ENCODE results near the gene PTPN5. TPM values are rescaled to one million over a fixed set of nuclear protein-coding genes. Genes with fewer than 3 reads are reported as not detected.

Gene PTPN5
- total RNA-seq, 1 donor: not detected

- H3K27ac ChIP-seq (ENCODE audit: low read depth, low read length): no peak overlapping the region
- H3K79me2 ChIP-seq (ENCODE audit: insufficient read depth, low read length): no peaks in the 10 kb centered on the region
- H2AFZ ChIP-seq (ENCODE audit: low read length): no peak overlapping the region
- DNase-seq (ENCODE audit: insufficient read length, low spot score, missing footprints): no peak
- no peaks in the 10 kb centered on the region for H3K9me3 ChIP-seq (ENCODE audit: low read depth, low read length)
- H3K27me3 ChIP-seq (ENCODE audit: insufficient read depth, low read length): peaks cover 24% of the 10 kb centered on the region
- TF ChIP-seq CTCF (IDR thresholded peaks at IDR 0.05; ENCODE audit: extremely low read depth, low read depth, low read length): no peak
- no peak overlapping the region for H3K4me2 ChIP-seq (ENCODE audit: insufficient read depth, low read length)
- H4K20me1 ChIP-seq (ENCODE audit: insufficient read depth, low read length): no peaks in the 10 kb centered on the region
- H3K4me1 ChIP-seq (ENCODE audit: insufficient read depth, low read length): peaks cover 6% of the 10 kb centered on the region
- H3K36me3 ChIP-seq (ENCODE audit: insufficient read depth, low read length): no peaks in the 10 kb centered on the region
- no peak overlapping the region for H3K4me3 ChIP-seq (ENCODE audit: insufficient read depth, low read length)
Measured at GRCh38 chr11:18709414-18709813, 82.2 kb downstream of the PTPN5 start.

- H3K36me3 ChIP-seq (ENCODE audit: insufficient read depth, low read length): no peaks in the 10 kb centered on the region
- peaks cover 24% of the 10 kb centered on the region for H3K27me3 ChIP-seq (ENCODE audit: insufficient read depth, low read length)
- no peaks in the 10 kb centered on the region for H4K20me1 ChIP-seq (ENCODE audit: insufficient read depth, low read length)
- H2AFZ ChIP-seq (ENCODE audit: low read length): no peak overlapping the region
- H3K4me3 ChIP-seq (ENCODE audit: insufficient read depth, low read length): no peak overlapping the region
- no peak for TF ChIP-seq CTCF (IDR thresholded peaks at IDR 0.05; ENCODE audit: extremely low read depth, low read depth, low read length)
- no peaks in the 10 kb centered on the region for H3K9me3 ChIP-seq (ENCODE audit: low read depth, low read length)
- H3K27ac ChIP-seq (ENCODE audit: low read depth, low read length): no peak overlapping the region
- H3K4me1 ChIP-seq (ENCODE audit: insufficient read depth, low read length): peaks cover 6% of the 10 kb centered on the region
- DNase-seq (ENCODE audit: insufficient read length, low spot score, missing footprints): no peak
- no peaks in the 10 kb centered on the region for H3K79me2 ChIP-seq (ENCODE audit: insufficient read depth, low read length)
- no peak overlapping the region for H3K4me2 ChIP-seq (ENCODE audit: insufficient read depth, low read length)
Measured at GRCh38 chr11:18707811-18708340, 83.7 kb downstream of the PTPN5 start.

- no peaks in the 10 kb centered on the region for H3K9me3 ChIP-seq (ENCODE audit: low read depth, low read length)
- TF ChIP-seq CTCF (IDR thresholded peaks at IDR 0.05; ENCODE audit: extremely low read depth, low read depth, low read length): no peak
- H3K4me2 ChIP-seq (ENCODE audit: insufficient read depth, low read length): peak overlapping the region; percentile 88
- H3K4me1 ChIP-seq (ENCODE audit: insufficient read depth, low read length): peaks cover 6% of the 10 kb centered on the region
- H3K79me2 ChIP-seq (ENCODE audit: insufficient read depth, low read length): no peaks in the 10 kb centered on the region
- H3K36me3 ChIP-seq (ENCODE audit: insufficient read depth, low read length): no peaks in the 10 kb centered on the region
- peak overlapping the region; percentile 75 for H3K4me3 ChIP-seq (ENCODE audit: insufficient read depth, low read length)
- peak overlapping the region; percentile 33 for H3K27ac ChIP-seq (ENCODE audit: low read depth, low read length)
- DNase-seq (ENCODE audit: insufficient read length, low spot score, missing footprints): peak; percentile 89
- no peaks in the 10 kb centered on the region for H4K20me1 ChIP-seq (ENCODE audit: insufficient read depth, low read length)
- H2AFZ ChIP-seq (ENCODE audit: low read length): peak overlapping the region; percentile 89
- peaks cover 18% of the 10 kb centered on the region for H3K27me3 ChIP-seq (ENCODE audit: insufficient read depth, low read length)
Measured at GRCh38 chr11:18706330-18707243, 85.0 kb downstream of the PTPN5 start.

- Histone ChIP-seq H3K27ac (ENCODE audit: low read depth, low read length) (no peak overlapping the region), H3K79me2 (ENCODE audit: insufficient read depth, low read length) (no peaks in the 10 kb centered on the region), H3K4me3 (ENCODE audit: insufficient read depth, low read length) (peak overlapping the region; percentile 75), H3K9me3 (ENCODE audit: low read depth, low read length) (no peaks in the 10 kb centered on the region), H4K20me1 (ENCODE audit: insufficient read depth, low read length) (no peaks in the 10 kb centered on the region), H3K4me1 (ENCODE audit: insufficient read depth, low read length) (peaks cover 6% of the 10 kb centered on the region), H3K27me3 (ENCODE audit: insufficient read depth, low read length) (peaks cover 18% of the 10 kb centered on the region), H2AFZ (ENCODE audit: low read length) (peak overlapping the region; percentile 90), H3K4me2 (ENCODE audit: insufficient read depth, low read length) (peak overlapping the region; percentile 88), H3K36me3 (ENCODE audit: insufficient read depth, low read length) (no peaks in the 10 kb centered on the region)
- peak; percentile 84 for DNase-seq (ENCODE audit: insufficient read length, low spot score, missing footprints)
- no peak for TF ChIP-seq CTCF (IDR thresholded peaks at IDR 0.05; ENCODE audit: extremely low read depth, low read depth, low read length)
Measured at GRCh38 chr11:18705651-18706281, 85.8 kb downstream of the PTPN5 start.

Data from osteoblast (primary cell).